PC-9 (cell line): ENCODE measurements around the gene PADI3. TPM values are rescaled to one million over a fixed set of nuclear protein-coding genes. Genes with fewer than 3 reads are reported as not detected.

ENCODE experiments used
- BruUV-seq: library from RNA; stranded (reverse); fragments of 400-500 nt; replicated peaks from 2 replicates; lab custom pipeline; 2021; lab: Mats Ljungman, UMichigan
- CTCF ChIA-PET: fragments of 300-600 bp; sonication (Branson Sonifier 250); formaldehyde crosslinking; loops from one replicate; lab custom pipeline; 2022; ENCODE audit warnings: antibody characterized with exemption; lab: Charles Lee
- POLR2A ChIA-PET: fragments of 300-600 bp; sonication (Branson Sonifier 250); formaldehyde crosslinking; loops from one replicate; lab custom pipeline; 2022; ENCODE audit warnings: antibody characterized with exemption; ENCODE audit not compliant: unreplicated experiment; lab: Charles Lee
- DNase-seq, 2 experiments: peaks; one replicate each; pipeline versions ENCODE4 v3.0.0 to v3.0.0-alpha.2; 2015 to 2022; ENCODE audit warnings: mixed read lengths in 1 of 2
- H2AFZ ChIP-seq: fragments of 200-600 bp; sonication (generic); 2 replicates; pipeline ENCODE4 v1.8.1; 2017; ENCODE audit warnings: antibody characterized with exemption
- H3F3A ChIP-seq: fragments of 200-600 bp; sonication (generic); 2 replicates; pipeline ENCODE4 v1.8.1; 2017; ENCODE audit warnings: antibody characterized with exemption, mild to moderate bottlenecking, low read depth; ENCODE audit not compliant: insufficient read depth
- H3K27ac ChIP-seq: fragments of 200-600 bp; sonication (generic); 2 replicates; pipeline ENCODE4 v1.6.1; 2016; ENCODE audit warnings: mixed run types
- H3K27me3 ChIP-seq: fragments of 200-600 bp; sonication (generic); 2 replicates; pipeline ENCODE4 v1.6.1; 2016; ENCODE audit warnings: low read depth, mixed run types; ENCODE audit not compliant: insufficient read depth
- H3K36me3 ChIP-seq: fragments of 200-600 bp; sonication (generic); 2 replicates; pipeline ENCODE4 v1.6.1; 2016; ENCODE audit warnings: low read depth, mixed run types
- H3K4me1 ChIP-seq: fragments of 200-600 bp; sonication (generic); replicated peaks from 2 replicates; pipeline ENCODE4 v1.6.1; 2016; ENCODE audit warnings: mixed run types; ENCODE audit not compliant: insufficient read depth
- H3K4me2 ChIP-seq: fragments of 200-600 bp; sonication (generic); 2 replicates; pipeline ENCODE4 v1.6.1; 2017; ENCODE audit warnings: mixed run types
- H3K4me3 ChIP-seq: fragments of 200-600 bp; sonication (generic); 2 replicates; pipeline ENCODE4 v1.6.1; 2016; ENCODE audit warnings: mixed run types
- H3K79me2 ChIP-seq: fragments of 200-600 bp; sonication (generic); 2 replicates; pipeline ENCODE4 v1.6.1; 2017; ENCODE audit warnings: low read depth, mixed run types
- H3K9me2 ChIP-seq: fragments of 200-600 bp; sonication (generic); 2 replicates; pipeline ENCODE4 v1.8.1; 2017; ENCODE audit warnings: mild to moderate bottlenecking; ENCODE audit not compliant: insufficient read depth
- H3K9me3 ChIP-seq: fragments of 200-600 bp; sonication (generic); 2 replicates; pipeline ENCODE4 v1.8.1; 2016; ENCODE audit warnings: low read depth; ENCODE audit not compliant: insufficient read depth
- H4K20me1 ChIP-seq: fragments of 200-600 bp; sonication (generic); 2 replicates; pipeline ENCODE4 v1.8.1; 2017; ENCODE audit not compliant: insufficient read depth
- CTCF ChIP-seq: fragments of 200-600 bp; sonication (generic); conservative IDR thresholded peaks from 2 replicates; pipeline ENCODE4 v1.6.1; 2017; ENCODE audit warnings: mixed run types, antibody characterized with exemption, mild to moderate bottlenecking, moderate library complexity
- EZH2 ChIP-seq: fragments of 200-600 bp; sonication (generic); IDR thresholded peaks from 2 replicates; pipeline ENCODE4 v1.8.0; 2017; ENCODE audit warnings: antibody characterized with exemption, low read depth
- intact Hi-C: fragments of 100-400 bp; cut with micrococcal nuclease; formaldehyde crosslinking; loops from one replicate; pipeline ENCODE4 v1.10.0; 2022; ENCODE audit not compliant: unreplicated experiment
- total RNA-seq: library from RNA; stranded (reverse); gene quantifications from 2 replicates; pipeline ENCODE4 v1.2.3, GENCODE V29; 2021

PADI3 gene
- total RNA-seq, 1 experiment from 2014 or later = 5.0 TPM

GRCh38 chr1:17307946-17308345, 59.0 kb downstream of the PADI3 start, which contains the start of gene PADI4:
PADI4 (plus strand) TSS chr1:17308197; CDS start chr1:17308223, 26 bp downstream.
- peak within 1 kb of the TSS; percentile 29; the same call in 1 of the 2 replicates for H3K4me3 ChIP-seq
- H3K27me3 ChIP-seq = no peaks in the 10 kb centered on the region
- no peaks in the 10 kb centered on the region for H3K9me2 ChIP-seq
- TF ChIP-seq EZH2 (no peak), CTCF (no peak)
- peaks cover 70% of the 10 kb centered on the region for H3K4me1 ChIP-seq
- H3K27ac ChIP-seq = no peak within 1 kb of the TSS
- 0 out of 2 replicates have a peak within 1 kb of the TSS, but pooled peaks have one; percentile 43 for H2AFZ ChIP-seq
- H3F3A ChIP-seq = peaks cover 40% of the 10 kb centered on the region
- no peaks in the 10 kb centered on the region for H4K20me1 ChIP-seq
- CTCF ChIA-PET = no interaction called here
- peak in 1 of 2 experiments; percentile 35 for DNase-seq
- H3K4me2 ChIP-seq = peak within 1 kb of the TSS; percentile 67
- H3K9me3 ChIP-seq = no peaks in the 10 kb centered on the region
- H3K79me2 ChIP-seq = no peaks in the 10 kb centered on the region
- POLR2A ChIA-PET = interaction anchor here (0.6 kb wide), 1 partner anchor 1592 kb away, joined by 5 read pairs; no protein-coding TSS in a partner anchor
- BruUV-seq = no TSS peak
- intact Hi-C loops = no loop called here
- H3K36me3 ChIP-seq = no peaks in the 10 kb centered on the region

GRCh38 chr1:17308593-17308992, 59.7 kb downstream of the PADI3 start:
- H3K27me3 ChIP-seq = no peaks in the 10 kb centered on the region
- no peaks in the 10 kb centered on the region for H3K9me2 ChIP-seq
- H3F3A ChIP-seq = peaks cover 34% of the 10 kb centered on the region; the same call in 1 of the 2 replicates
- H2AFZ ChIP-seq = no peak overlapping the region
- no peaks in the 10 kb centered on the region for H3K9me3 ChIP-seq
- TF ChIP-seq CTCF (no peak), EZH2 (no peak)
- H3K4me1 ChIP-seq = peaks cover 64% of the 10 kb centered on the region
- ChIA-PET POLR2A (interaction anchor here (0.6 kb wide), 1 partner anchor 16 kb away, joined by 27 read pairs; no protein-coding TSS in a partner anchor), CTCF (no interaction called here)
- DNase-seq = no peak
- peak overlapping the region; percentile 67 for H3K4me2 ChIP-seq
- no peaks in the 10 kb centered on the region for H3K36me3 ChIP-seq
- H3K27ac ChIP-seq = no peak overlapping the region
- intact Hi-C loops = no loop called here
- BruUV-seq = no TSS peak
- no peaks in the 10 kb centered on the region for H3K79me2 ChIP-seq
- H3K4me3 ChIP-seq = peak overlapping the region; percentile 29; the same call in 1 of the 2 replicates
- no peaks in the 10 kb centered on the region for H4K20me1 ChIP-seq

- Histone ChIP-seq H3K27me3 (no peaks in the 10 kb centered on the region), H3K9me3 (no peaks in the 10 kb centered on the region), H3K36me3 (no peaks in the 10 kb centered on the region), H2AFZ (no peak overlapping the region), H3K9me2 (no peaks in the 10 kb centered on the region), H4K20me1 (no peaks in the 10 kb centered on the region), H3K4me3 (no peak overlapping the region; the same call in 1 of the 2 replicates), H3F3A (peaks cover 26% of the 10 kb centered on the region; the same call in 1 of the 2 replicates), H3K27ac (no peak overlapping the region), H3K4me2 (peak overlapping the region; percentile 67), H3K79me2 (no peaks in the 10 kb centered on the region), H3K4me1 (peaks cover 54% of the 10 kb centered on the region)
- ChIA-PET POLR2A (no interaction called here), CTCF (no interaction called here)
- intact Hi-C loops = no loop called here
- DNase-seq = no peak
- TF ChIP-seq EZH2 (no peak), CTCF (no peak)
- BruUV-seq = no TSS peak
Observed at GRCh38 chr1:17309426-17310067, 60.6 kb downstream of the PADI3 start.
